Adrenal gland (tissue), 12 donors: Measurements from ENCODE around the gene NRSN1. TPM values are rescaled to one million over a fixed set of nuclear protein-coding genes. Genes with fewer than 3 reads are reported as not detected.

Experiments used
- DNase-seq, 7 donors: peaks; one replicate each; pipeline ENCODE4 v3.0.0-alpha.2; 2019 to 2020
- H3K27ac ChIP-seq, 5 donors: fragments of 200-600 bp; sonication (generic) in 4 of 5; 1 replicate in 3 of 5; 2 replicates in 2 of 5; pipeline versions ENCODE4 v1.5.1 to v1.8.0; 2016 to 2020; ENCODE audit warnings: mild to moderate bottlenecking in 1 of 5
- H3K27me3 ChIP-seq: fragments of 200-600 bp; 2 replicates; pipeline ENCODE4 v1.8.0; 2021
- H3K36me3 ChIP-seq, 2 donors: fragments of 200-600 bp; replicated peaks in 1 of 2; 1 replicate in 1 of 2; 2 replicates in 1 of 2; pipeline versions ENCODE4 v1.5.1 to v1.8.0; 2018 to 2022
- H3K4me1 ChIP-seq, 2 donors: fragments of 200-600 bp; replicated peaks in 1 of 2; 1 replicate in 1 of 2; 2 replicates in 1 of 2; pipeline versions ENCODE4 v1.5.1 to v1.8.0; 2018 to 2021
- H3K4me3 ChIP-seq, 4 donors: fragments of 200-600 bp; sonication (generic) in 3 of 4; one replicate each; pipeline ENCODE4 v1.5.1; 2016 to 2018
- H3K9me3 ChIP-seq, 3 donors: fragments of 200-600 bp; sonication (generic) in 1 of 3; replicated peaks in 1 of 3; 1 replicate in 2 of 3; 2 replicates in 1 of 3; pipeline versions ENCODE4 v1.5.1 to v1.8.0; 2016 to 2021
- POLR2A ChIP-seq, 2 donors: fragments of 450-650 bp; IDR thresholded peaks; one replicate each; pipeline ENCODE4 v1.6.1; 2017; ENCODE audit warnings: antibody characterized with exemption in 2 of 2, mild to moderate bottlenecking in 2 of 2, moderate library complexity in 1 of 2
- WGBS, 4 donors: extraction: QIAGEN DNeasy Blood & Tissue Kit in 2 of 4; methylation state at CpG; one replicate each; pipeline versions ENCODE4 v1.1.5 to v1.1.7; 2013 to 2017; 5-methylcytosine and 5-hydroxymethylcytosine counted together
- intact Hi-C, 2 donors: fragments of 100-400 bp; cut with DNase I; formaldehyde crosslinking; loops; one replicate each; pipeline versions ENCODE4 v1.14.1 to v1.15.0; 2022 to 2023
- polyA plus RNA-seq, 3 donors: library from polyadenylated mRNA; stranded (reverse); fragments of 200-250 nt in 2 of 3; fragments of 350-450 nt in 1 of 3; fragmentation: Illumina TruSeq in 1 of 3; extraction: RNeasy Lipid Tissue Mini Kit (QIAGEN cat#74804) in 1 of 3; gene quantifications; one replicate each; pipeline ENCODE4 v1.2.3, GENCODE V29; 2013 to 2014
- total RNA-seq, 9 donors: library from RNA; depleted of rRNA in 4 of 9; stranded (reverse); fragments of >200 nt in 4 of 9; fragments of 120-200 nt in 1 of 9; fragmentation: NEBNext Ultra II Directional in 1 of 9; extraction: Animal tissue kit (Norgen Biotek cat#: 25700) in 1 of 9; gene quantifications; one replicate each; pipeline versions ENCODE4 v1.1.0 to v1.2.4, GENCODE V29; 2013 to 2023
- TF ChIP-seq, protein P1 (sequence below), 6 experiments: fragments of 450-650 bp in 4 of 6; fragments of 200-600 bp in 2 of 6; sonication (generic) in 1 of 6; IDR thresholded peaks; 1 replicate in 5 of 6; 2 replicates in 1 of 6; pipeline versions ENCODE4 v1.5.1 to v1.8.0; 2016 to 2021; ENCODE audit warnings: antibody characterized with exemption in 6 of 6, mild to moderate bottlenecking in 2 of 6, moderate library complexity in 1 of 6
- donor health status: healthy with polysubstance abuse.
- donor health status: Bipolar disorder and iron deficiency.
- donor health status: DM: yes; HTN: yes; CAD: no.
- donor health status: DM: no; HTN: no; CAD: no.
- donor health status: DM: no; HTN: no; CAD: no.
- donor health status: DM: yes; HTN: yes; CAD: no.

The NRSN1 gene
- total and polyA plus RNA-seq, 12 donors: 0.46 to 6.4 (median 2.2) TPM; not detected in 4

DNA sequence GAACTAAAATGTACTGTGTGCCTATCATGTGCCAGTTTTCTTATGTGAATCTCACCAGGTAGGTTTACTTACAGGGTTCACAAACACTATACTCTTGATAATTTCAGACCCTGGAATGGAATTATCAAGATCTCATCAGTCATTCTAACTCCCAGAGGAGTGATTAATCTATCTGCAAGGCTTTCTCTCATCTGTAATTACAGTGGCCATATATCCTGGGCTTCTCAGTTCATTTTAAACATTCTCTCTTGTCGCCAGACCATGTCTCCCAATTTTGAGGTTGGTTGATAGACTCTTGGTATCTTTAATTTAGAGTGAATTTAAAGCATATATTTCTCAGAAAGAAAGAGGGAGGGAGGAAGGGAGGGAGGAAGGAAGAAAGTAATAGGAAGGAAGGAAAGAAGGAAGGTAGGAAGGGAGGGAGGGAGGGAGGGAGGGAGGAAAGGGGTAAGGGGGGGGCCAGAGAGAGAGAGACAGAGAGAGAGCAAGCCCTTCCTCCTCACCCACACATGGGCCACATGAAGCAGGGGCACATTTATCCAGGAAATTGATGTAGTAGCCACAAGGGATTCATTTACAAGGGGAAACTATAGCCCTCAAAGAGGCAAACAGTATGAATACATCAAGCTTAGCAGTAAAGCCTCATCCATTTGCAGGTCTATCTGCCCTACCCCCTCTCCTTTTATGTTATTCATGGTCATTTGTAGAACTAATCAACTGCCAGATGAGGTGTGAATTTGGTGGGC is 25.8 kb upstream of the NRSN1 start:
- DNase-seq: no peak
- WGBS, 4 donors: 26 to 36% (median 32%) methylated on average over 1 of the region's 1 CpG
- Histone ChIP-seq H3K4me3 (no peak overlapping the region), H3K9me3 (no peaks in the 10 kb centered on the region), H3K4me1 (no peaks in the 10 kb centered on the region), H3K27me3 (no peaks in the 10 kb centered on the region), H3K27ac (no peak overlapping the region), H3K36me3 (no peaks in the 10 kb centered on the region)
- TF ChIP-seq POLR2A (IDR thresholded peaks at IDR 0.05): no peak
- intact Hi-C loops: no loop called here

DNA sequence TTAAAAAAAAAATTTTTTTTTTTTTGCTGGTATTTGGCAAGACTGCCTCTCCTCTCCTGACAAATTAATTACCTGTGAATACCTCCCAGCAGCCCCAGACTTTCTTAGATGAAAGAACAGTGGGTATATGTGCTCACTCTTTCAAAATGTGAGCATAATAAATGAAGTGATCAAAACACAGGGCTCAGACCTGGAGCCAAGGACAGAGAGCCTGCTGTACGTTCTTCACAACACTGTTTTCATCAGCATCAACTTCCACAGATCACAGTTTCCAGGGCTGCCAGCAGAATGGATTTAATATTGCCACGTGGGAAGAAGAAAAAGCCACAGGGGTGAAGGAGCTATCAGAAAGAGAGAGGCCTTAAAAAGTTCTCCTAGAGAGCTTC is 25.3 kb upstream of the NRSN1 start:
- Histone ChIP-seq H3K9me3 (no peaks in the 10 kb centered on the region), H3K27me3 (no peaks in the 10 kb centered on the region), H3K4me1 (no peaks in the 10 kb centered on the region), H3K36me3 (no peaks in the 10 kb centered on the region), H3K27ac (no peak overlapping the region), H3K4me3 (no peak overlapping the region)
- DNase-seq: no peak
- intact Hi-C loops: no loop called here
- TF ChIP-seq POLR2A (IDR thresholded peaks at IDR 0.05): no peak
- 4 to 33% (median 23%) methylated on average over 2 of the region's 2 CpGs for WGBS, 4 donors

DNA sequence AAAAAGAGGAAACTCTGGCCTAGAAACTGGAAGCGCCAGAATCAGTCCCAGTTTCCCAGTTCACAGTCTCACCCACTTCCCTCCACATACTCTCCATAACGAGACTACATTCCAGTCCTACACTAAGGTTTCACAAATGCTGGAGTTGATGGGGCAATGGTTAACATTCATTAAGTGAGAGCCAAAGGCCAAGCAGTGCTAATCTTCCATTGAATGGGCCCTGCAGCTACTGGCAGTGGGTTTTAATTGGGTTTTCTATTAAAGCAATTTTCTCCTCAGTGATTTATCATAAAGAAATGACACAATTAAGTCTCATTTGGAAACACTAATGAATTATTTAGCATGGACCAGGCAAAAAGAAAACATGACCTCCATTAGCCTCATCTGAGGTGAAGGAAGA is 20.8 kb upstream of the NRSN1 start:
- H3K27ac ChIP-seq: no peak overlapping the region
- no peak for TF ChIP-seq POLR2A (IDR thresholded peaks at IDR 0.05)
- TF ChIP-seq, protein P1, sequence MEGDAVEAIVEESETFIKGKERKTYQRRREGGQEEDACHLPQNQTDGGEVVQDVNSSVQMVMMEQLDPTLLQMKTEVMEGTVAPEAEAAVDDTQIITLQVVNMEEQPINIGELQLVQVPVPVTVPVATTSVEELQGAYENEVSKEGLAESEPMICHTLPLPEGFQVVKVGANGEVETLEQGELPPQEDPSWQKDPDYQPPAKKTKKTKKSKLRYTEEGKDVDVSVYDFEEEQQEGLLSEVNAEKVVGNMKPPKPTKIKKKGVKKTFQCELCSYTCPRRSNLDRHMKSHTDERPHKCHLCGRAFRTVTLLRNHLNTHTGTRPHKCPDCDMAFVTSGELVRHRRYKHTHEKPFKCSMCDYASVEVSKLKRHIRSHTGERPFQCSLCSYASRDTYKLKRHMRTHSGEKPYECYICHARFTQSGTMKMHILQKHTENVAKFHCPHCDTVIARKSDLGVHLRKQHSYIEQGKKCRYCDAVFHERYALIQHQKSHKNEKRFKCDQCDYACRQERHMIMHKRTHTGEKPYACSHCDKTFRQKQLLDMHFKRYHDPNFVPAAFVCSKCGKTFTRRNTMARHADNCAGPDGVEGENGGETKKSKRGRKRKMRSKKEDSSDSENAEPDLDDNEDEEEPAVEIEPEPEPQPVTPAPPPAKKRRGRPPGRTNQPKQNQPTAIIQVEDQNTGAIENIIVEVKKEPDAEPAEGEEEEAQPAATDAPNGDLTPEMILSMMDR (IDR thresholded peaks at IDR 0.05): no peak
- H3K4me3 ChIP-seq: no peak overlapping the region
- H3K27me3 ChIP-seq: no peaks in the 10 kb centered on the region
- no peaks in the 10 kb centered on the region for H3K36me3 ChIP-seq
- H3K9me3 ChIP-seq: no peaks in the 10 kb centered on the region
- 55 to 62% (median 58%) methylated on average over 2 of the region's 2 CpGs for WGBS, 4 donors
- DNase-seq: no peak
- intact Hi-C loops: no loop called here
- no peaks in the 10 kb centered on the region for H3K4me1 ChIP-seq

DNA sequence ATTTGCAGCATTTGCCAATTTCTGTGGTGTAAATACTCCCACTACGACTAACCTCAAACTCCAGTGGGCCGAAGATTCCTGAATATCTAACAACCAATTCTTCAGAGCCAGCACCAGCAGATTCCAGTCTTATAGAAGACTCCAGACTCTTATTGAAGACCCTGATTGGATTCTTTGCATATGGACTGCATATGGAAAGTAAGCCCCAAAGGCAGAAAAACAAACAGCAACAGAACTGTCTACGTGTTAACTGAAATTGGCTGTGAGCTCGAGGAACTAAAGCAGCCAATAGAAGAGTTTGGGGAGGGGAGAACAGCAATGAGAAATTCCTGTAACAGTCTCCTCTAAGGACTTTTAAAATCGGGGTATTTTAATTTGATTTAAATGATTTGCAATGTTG is 19.7 kb upstream of the NRSN1 start:
- no peak for TF ChIP-seq POLR2A (IDR thresholded peaks at IDR 0.05)
- TF ChIP-seq, protein P1 (IDR thresholded peaks at IDR 0.05): no peak
- H3K4me3 ChIP-seq: no peak overlapping the region
- H3K36me3 ChIP-seq: no peaks in the 10 kb centered on the region
- no peak overlapping the region for H3K27ac ChIP-seq
- WGBS, 4 donors: 53 to 66% (median 62%) methylated on average over 5 of the region's 5 CpGs
- intact Hi-C loops: no loop called here
- no peaks in the 10 kb centered on the region for H3K9me3 ChIP-seq
- no peaks in the 10 kb centered on the region for H3K27me3 ChIP-seq
- no peak for DNase-seq
- H3K4me1 ChIP-seq: no peaks in the 10 kb centered on the region

DNA sequence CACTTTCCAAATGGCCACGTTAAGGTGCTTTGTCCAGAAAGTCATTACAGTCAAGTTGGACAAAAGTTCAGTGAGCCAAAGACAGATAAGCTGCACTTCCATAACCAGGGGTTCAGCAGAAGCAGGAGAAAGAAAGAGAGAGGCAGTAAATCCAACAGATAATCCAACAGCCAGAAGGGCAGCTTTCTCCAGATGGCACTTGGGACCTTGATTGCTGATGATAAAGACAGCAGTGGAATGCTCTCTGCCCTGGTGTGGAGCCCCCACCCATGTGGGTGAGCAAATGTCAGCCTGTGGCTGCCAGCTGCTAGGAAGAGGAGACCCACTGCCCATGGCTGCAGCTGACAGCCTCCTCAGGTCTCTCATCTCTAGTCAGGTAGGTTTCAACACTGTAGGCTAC is 18.7 kb upstream of the NRSN1 start:
- no peaks in the 10 kb centered on the region for H3K36me3 ChIP-seq
- H3K4me3 ChIP-seq: no peak overlapping the region
- H3K27me3 ChIP-seq: no peaks in the 10 kb centered on the region
- H3K9me3 ChIP-seq: no peaks in the 10 kb centered on the region
- TF ChIP-seq POLR2A (IDR thresholded peaks at IDR 0.05): no peak
- TF ChIP-seq, protein P1 (IDR thresholded peaks at IDR 0.05): no peak
- 40 to 71% (median 53%) methylated on average over 1 of the region's 1 CpG for WGBS, 4 donors
- no peaks in the 10 kb centered on the region for H3K4me1 ChIP-seq
- DNase-seq: no peak
- no peak overlapping the region for H3K27ac ChIP-seq
- intact Hi-C loops: no loop called here
